Mesenchymal stem cell (in vitro differentiated cells and primary cell): Measurements from ENCODE around the gene FAM222A.

Source experiments
- DNase-seq: peaks from one replicate; pipeline ENCODE4 v3.0.0-alpha.2; 2013
- H2AFZ ChIP-seq: one replicate; pipeline ENCODE4 v1.6.1; 2013; ENCODE audit warnings: low read depth, mild to moderate bottlenecking, control low read depth, inconsistent platforms, low read length, moderate library complexity
- H2AK5ac ChIP-seq: 2 replicates; pipeline ENCODE4 v1.6.1; 2013; ENCODE audit warnings: low read length, moderate library complexity, mild to moderate bottlenecking, inconsistent platforms; ENCODE audit not compliant: severe bottlenecking
- H2BK120ac ChIP-seq: one replicate; pipeline ENCODE4 v1.6.1; 2013; ENCODE audit warnings: low read depth, mild to moderate bottlenecking, inconsistent platforms, low read length, moderate library complexity
- H2BK12ac ChIP-seq, 2 experiments: one replicate each; pipeline ENCODE4 v1.6.1; 2013; ENCODE audit warnings: inconsistent platforms in 2 of 2, low read length in 2 of 2, mild to moderate bottlenecking in 2 of 2, moderate library complexity in 2 of 2, control low read depth in 1 of 2
- H2BK15ac ChIP-seq: one replicate; pipeline ENCODE4 v1.6.1; 2013; ENCODE audit warnings: mild to moderate bottlenecking, low read depth, inconsistent platforms; ENCODE audit not compliant: poor library complexity, severe bottlenecking
- H2BK5ac ChIP-seq: 2 replicates; pipeline ENCODE4 v1.6.1; 2013; ENCODE audit warnings: low read depth, mild to moderate bottlenecking, low read length, control low read depth, inconsistent platforms; ENCODE audit not compliant: poor library complexity, severe bottlenecking
- H3K14ac ChIP-seq, 2 experiments: one replicate each; pipeline ENCODE4 v1.6.1; 2013; ENCODE audit warnings: inconsistent platforms in 2 of 2, low read length in 2 of 2, control low read depth in 1 of 2, mild to moderate bottlenecking in 1 of 2, moderate library complexity in 1 of 2
- H3K18ac ChIP-seq, 2 experiments: one replicate each; pipeline ENCODE4 v1.6.1; 2013; ENCODE audit warnings: inconsistent platforms in 2 of 2, low read length in 2 of 2, control low read depth in 1 of 2, low read depth in 1 of 2, mild to moderate bottlenecking in 1 of 2
- H3K23ac ChIP-seq, 2 experiments: one replicate each; pipeline ENCODE4 v1.6.1; 2013; ENCODE audit warnings: inconsistent platforms in 2 of 2, low read length in 2 of 2, mild to moderate bottlenecking in 2 of 2, moderate library complexity in 2 of 2, control low read depth in 1 of 2
- H3K27ac ChIP-seq: 2 replicates; pipeline ENCODE4 v1.5.1; 2013; ENCODE audit warnings: mild to moderate bottlenecking, moderate library complexity, low read length, control low read depth, inconsistent platforms; ENCODE audit not compliant: poor library complexity, severe bottlenecking
- H3K27me3 ChIP-seq, 2 experiments: 2 replicates each; pipeline versions ENCODE4 v1.6.1 to v1.7.0; 2013; ENCODE audit warnings: low read length in 2 of 2, mild to moderate bottlenecking in 2 of 2, moderate library complexity in 2 of 2, control low read depth in 1 of 2, inconsistent platforms in 1 of 2; ENCODE audit not compliant: control insufficient read depth in 1 of 2, insufficient read depth in 1 of 2
- H3K36me3 ChIP-seq, 2 experiments: 2 replicates each; pipeline versions ENCODE4 v1.6.1 to v1.7.0; 2013; ENCODE audit warnings: low read length in 2 of 2, control low read depth in 1 of 2, inconsistent platforms in 1 of 2, low read depth in 1 of 2, mild to moderate bottlenecking in 1 of 2; ENCODE audit not compliant: insufficient read depth in 2 of 2, control insufficient read depth in 1 of 2
- H3K4ac ChIP-seq, 2 experiments: one replicate each; pipeline ENCODE4 v1.6.1; 2013; ENCODE audit warnings: inconsistent platforms in 2 of 2, low read length in 2 of 2, mild to moderate bottlenecking in 2 of 2, moderate library complexity in 2 of 2, control low read depth in 1 of 2, low read depth in 1 of 2
- H3K4me1 ChIP-seq: 2 replicates; pipeline ENCODE4 v1.6.1; 2013; ENCODE audit warnings: low read depth, low read length, control low read depth; ENCODE audit not compliant: control insufficient read depth, insufficient read depth
- H3K4me2 ChIP-seq: 2 replicates; pipeline ENCODE4 v1.6.1; 2013; ENCODE audit warnings: low read length, mild to moderate bottlenecking, inconsistent platforms; ENCODE audit not compliant: poor library complexity, severe bottlenecking
- H3K4me3 ChIP-seq, 2 experiments: 2 replicates each; pipeline versions ENCODE4 v1.5.1 to v1.7.0; 2013; ENCODE audit warnings: low read length in 2 of 2, mild to moderate bottlenecking in 2 of 2, control low read depth in 1 of 2, low read depth in 1 of 2; ENCODE audit not compliant: insufficient read depth in 1 of 2
- H3K79me1 ChIP-seq: replicated peaks from 2 replicates; pipeline ENCODE4 v1.6.1; 2013; ENCODE audit warnings: mild to moderate bottlenecking, control low read depth, low read length, inconsistent platforms; ENCODE audit not compliant: poor library complexity, severe bottlenecking
- H3K9ac ChIP-seq: 2 replicates; pipeline ENCODE4 v1.7.0; 2013; ENCODE audit warnings: mild to moderate bottlenecking, low read length, moderate library complexity
- H3K9me3 ChIP-seq: 2 replicates; pipeline ENCODE4 v1.7.0; 2013; ENCODE audit warnings: mild to moderate bottlenecking, low read length; ENCODE audit not compliant: control insufficient read depth
- H4K8ac ChIP-seq: one replicate; pipeline ENCODE4 v1.6.1; 2013; ENCODE audit warnings: inconsistent platforms, mild to moderate bottlenecking, low read length, moderate library complexity
- H4K91ac ChIP-seq: one replicate; pipeline ENCODE4 v1.6.1; 2013; ENCODE audit warnings: mild to moderate bottlenecking, low read length, inconsistent platforms
- WGBS: methylation state at CpG from one replicate; pipeline ENCODE4 v1.1.7; 2013; ENCODE audit warnings: mixed read lengths; 5-methylcytosine and 5-hydroxymethylcytosine counted together

The FAM222A gene

GRCh38 chr12:109757671-109758265 lies 44.1 kb downstream of the FAM222A start:
- Histone ChIP-seq H3K27me3 (peaks cover 8 to 28% of the 10 kb centered on the region in 2 experiments), H2AFZ (no peak overlapping the region), H4K8ac (no peak overlapping the region), H3K4me2 (no peak overlapping the region), H3K4me1 (no peaks in the 10 kb centered on the region), H3K18ac (no peak overlapping the region), H3K36me3 (no peaks in the 10 kb centered on the region), H2BK15ac (no peak overlapping the region), H3K79me1 (no peaks in the 10 kb centered on the region), H3K23ac (no peak overlapping the region), H4K91ac (no peak overlapping the region), H2AK5ac (no peak overlapping the region), H2BK5ac (no peak overlapping the region), H3K14ac (no peak overlapping the region), H3K9me3 (peaks cover 21% of the 10 kb centered on the region), H3K9ac (no peak overlapping the region), H2BK120ac (no peak overlapping the region), H3K4me3 (no peak overlapping the region), H3K27ac (no peak overlapping the region), H2BK12ac (no peak overlapping the region), H3K4ac (no peak overlapping the region)
- no peak for DNase-seq
- 85% methylated on average over 11 of the region's 11 CpGs for WGBS

DNA sequence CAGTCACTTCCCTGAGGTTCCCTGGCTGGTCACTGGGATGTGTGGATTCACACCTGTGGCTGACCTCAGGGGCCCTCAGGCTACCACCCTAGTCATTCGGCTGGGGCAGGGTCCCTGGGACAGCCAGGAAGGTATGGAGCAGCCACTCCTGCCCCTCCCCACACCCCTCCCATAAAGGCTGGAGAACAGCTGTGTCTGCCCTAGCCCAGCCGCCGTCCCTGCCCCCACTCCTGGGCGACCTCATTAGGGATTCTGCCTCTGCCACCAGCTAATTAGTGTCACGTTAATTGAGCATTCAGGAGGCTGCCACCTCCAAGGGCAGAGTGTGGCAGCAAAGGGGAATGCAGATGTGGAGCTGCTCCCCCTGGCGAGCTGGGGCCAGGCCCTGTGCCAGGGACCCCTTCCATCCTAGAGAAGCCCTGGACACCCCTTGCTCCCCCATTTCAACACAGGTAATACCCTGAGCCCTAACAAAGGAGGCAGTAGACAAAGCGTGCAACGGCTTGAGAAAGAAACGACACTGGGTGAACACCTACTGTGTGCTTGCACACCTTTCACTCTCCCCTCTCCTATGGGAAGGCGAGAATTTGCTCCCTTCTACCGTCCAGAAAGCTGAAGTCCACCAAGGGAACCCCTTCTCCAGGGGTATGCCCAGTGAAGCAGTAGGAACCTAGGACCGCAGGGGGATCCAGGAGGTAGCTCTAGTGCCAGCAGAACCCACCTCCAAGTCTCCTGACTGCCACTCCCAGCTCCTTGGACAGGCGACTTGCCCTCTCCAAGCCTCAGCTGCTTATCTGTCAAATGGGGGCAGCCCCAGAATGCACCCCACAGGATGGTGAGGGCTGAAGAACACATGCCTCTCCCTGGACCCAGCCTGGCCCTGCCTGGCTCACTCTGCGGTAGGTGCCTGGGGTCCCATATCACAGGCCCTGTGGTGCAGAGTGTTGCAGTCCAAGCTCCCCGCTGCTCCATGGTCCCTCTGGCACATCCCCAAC lies 45.1 kb downstream of the FAM222A start:
- WGBS: 68% methylated on average over 15 of the region's 15 CpGs
- H2BK12ac ChIP-seq: no peak overlapping the region
- no peak overlapping the region for H2BK120ac ChIP-seq
- H2AFZ ChIP-seq: no peak overlapping the region
- no peaks in the 10 kb centered on the region for H3K79me1 ChIP-seq
- H4K91ac ChIP-seq: no peak overlapping the region
- no peak overlapping the region for H2BK15ac ChIP-seq
- no peaks in the 10 kb centered on the region for H3K36me3 ChIP-seq
- no peak for DNase-seq
- no peak overlapping the region for H3K9ac ChIP-seq
- peaks cover 7 to 28% of the 10 kb centered on the region in 2 experiments for H3K27me3 ChIP-seq
- H3K9me3 ChIP-seq: peaks cover 27% of the 10 kb centered on the region
- no peak overlapping the region for H3K14ac ChIP-seq
- H3K27ac ChIP-seq: no peak overlapping the region
- no peak overlapping the region for H3K4me3 ChIP-seq
- H3K23ac ChIP-seq: no peak overlapping the region
- no peak overlapping the region for H2BK5ac ChIP-seq
- no peak overlapping the region for H3K18ac ChIP-seq
- no peak overlapping the region for H3K4ac ChIP-seq
- no peaks in the 10 kb centered on the region for H3K4me1 ChIP-seq
- H3K4me2 ChIP-seq: no peak overlapping the region
- no peak overlapping the region for H4K8ac ChIP-seq
- H2AK5ac ChIP-seq: no peak overlapping the region

GRCh38 chr12:109759595-109759994 lies 46.0 kb downstream of the FAM222A start:
- Histone ChIP-seq H3K9me3 (peaks cover 28% of the 10 kb centered on the region), H3K4ac (no peak overlapping the region), H3K14ac (no peak overlapping the region), H3K23ac (no peak overlapping the region), H3K4me3 (no peak overlapping the region), H4K8ac (no peak overlapping the region), H3K27me3 (peaks cover 7 to 22% of the 10 kb centered on the region in 2 experiments), H3K18ac (no peak overlapping the region), H3K9ac (no peak overlapping the region), H3K79me1 (no peaks in the 10 kb centered on the region), H3K4me1 (no peaks in the 10 kb centered on the region), H2BK5ac (no peak overlapping the region), H2AK5ac (no peak overlapping the region), H3K4me2 (no peak overlapping the region), H3K27ac (no peak overlapping the region), H2BK15ac (no peak overlapping the region), H4K91ac (no peak overlapping the region), H2BK12ac (no peak overlapping the region), H2BK120ac (no peak overlapping the region), H3K36me3 (no peaks in the 10 kb centered on the region), H2AFZ (no peak overlapping the region)
- 87% methylated on average over 13 of the region's 13 CpGs for WGBS
- no peak for DNase-seq
